ENCODE data around the gene TRIM56.

The TRIM56 gene

DNA sequence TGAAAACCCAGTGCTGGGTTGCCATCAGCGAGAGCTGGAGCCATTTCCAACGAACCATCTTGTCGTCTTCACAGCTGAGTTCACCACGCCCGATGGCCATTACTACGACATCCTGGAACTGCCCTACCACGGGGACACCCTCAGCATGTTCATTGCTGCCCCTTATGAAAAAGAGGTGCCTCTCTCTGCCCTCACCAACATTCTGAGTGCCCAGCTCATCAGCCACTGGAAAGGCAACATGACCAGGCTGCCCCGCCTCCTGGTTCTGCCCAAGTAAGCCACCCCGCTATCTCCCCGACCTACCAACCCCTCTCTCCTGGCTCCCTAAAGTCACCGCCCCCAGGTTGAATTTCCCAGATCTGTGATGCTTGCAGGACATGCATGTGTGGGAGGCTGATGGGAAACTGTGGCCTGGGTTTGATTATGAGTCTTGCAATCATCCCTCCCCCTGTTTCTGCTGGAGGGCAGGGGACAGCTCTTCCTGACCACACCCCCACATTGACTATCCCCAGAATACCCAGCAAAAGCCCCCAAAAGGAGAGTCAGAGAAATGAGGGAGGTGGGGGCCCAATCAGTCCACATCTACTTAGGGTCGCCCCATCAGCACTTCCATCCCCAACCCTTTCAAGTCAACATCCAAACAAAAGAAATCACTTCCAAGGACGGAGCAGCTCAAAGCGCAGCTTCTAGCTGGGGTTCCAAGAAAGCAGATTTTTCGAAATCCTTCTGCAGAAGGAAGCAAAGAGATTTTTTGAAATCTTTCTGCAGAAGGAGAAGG is 48.5 kb downstream of the TRIM56 start:
- DNase-seq (ENCODE audit: low read depth): no peak

DNA sequence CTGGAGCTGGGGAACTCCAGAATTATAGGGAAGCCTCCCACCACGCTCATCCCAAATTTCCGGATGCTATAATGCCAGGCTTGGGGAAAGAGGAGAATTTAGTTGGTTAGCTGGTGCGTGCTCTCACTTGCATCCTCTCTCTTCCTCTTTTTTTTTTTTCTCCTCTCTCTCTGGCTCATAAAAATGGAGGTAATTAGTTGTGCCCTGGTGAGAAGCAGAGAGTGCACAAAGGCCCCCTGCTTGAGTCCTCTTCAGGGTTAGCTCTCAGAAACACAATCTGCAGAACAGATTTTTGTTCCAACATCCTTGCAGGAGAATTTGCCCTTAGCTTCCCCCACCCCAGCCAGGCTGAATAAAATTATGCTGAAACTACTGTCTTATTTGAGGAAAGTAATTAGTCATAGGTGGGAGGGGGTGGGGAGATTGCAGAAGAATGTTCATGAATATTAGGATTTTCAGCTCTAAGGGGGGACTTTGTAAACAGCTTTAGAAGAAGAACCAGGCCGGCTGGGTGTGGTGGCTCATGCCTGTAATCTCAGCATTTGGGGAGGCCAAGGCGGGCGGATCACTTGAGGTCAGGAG is 49.2 kb downstream of the TRIM56 start:
- DNase-seq (ENCODE audit: low read depth): no peak

DNA sequence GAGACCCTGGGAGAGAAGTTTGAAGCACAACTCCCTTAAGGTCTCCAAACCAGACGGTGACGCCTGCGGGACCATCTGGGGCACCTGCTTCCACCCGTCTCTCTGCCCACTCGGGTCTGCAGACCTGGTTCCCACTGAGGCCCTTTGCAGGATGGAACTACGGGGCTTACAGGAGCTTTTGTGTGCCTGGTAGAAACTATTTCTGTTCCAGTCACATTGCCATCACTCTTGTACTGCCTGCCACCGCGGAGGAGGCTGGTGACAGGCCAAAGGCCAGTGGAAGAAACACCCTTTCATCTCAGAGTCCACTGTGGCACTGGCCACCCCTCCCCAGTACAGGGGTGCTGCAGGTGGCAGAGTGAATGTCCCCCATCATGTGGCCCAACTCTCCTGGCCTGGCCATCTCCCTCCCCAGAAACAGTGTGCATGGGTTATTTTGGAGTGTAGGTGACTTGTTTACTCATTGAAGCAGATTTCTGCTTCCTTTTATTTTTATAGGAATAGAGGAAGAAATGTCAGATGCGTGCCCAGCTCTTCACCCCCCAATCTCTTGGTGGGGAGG is 52.5 kb downstream of the TRIM56 start:
- DNase-seq (ENCODE audit: low read depth): no peak

DNA sequence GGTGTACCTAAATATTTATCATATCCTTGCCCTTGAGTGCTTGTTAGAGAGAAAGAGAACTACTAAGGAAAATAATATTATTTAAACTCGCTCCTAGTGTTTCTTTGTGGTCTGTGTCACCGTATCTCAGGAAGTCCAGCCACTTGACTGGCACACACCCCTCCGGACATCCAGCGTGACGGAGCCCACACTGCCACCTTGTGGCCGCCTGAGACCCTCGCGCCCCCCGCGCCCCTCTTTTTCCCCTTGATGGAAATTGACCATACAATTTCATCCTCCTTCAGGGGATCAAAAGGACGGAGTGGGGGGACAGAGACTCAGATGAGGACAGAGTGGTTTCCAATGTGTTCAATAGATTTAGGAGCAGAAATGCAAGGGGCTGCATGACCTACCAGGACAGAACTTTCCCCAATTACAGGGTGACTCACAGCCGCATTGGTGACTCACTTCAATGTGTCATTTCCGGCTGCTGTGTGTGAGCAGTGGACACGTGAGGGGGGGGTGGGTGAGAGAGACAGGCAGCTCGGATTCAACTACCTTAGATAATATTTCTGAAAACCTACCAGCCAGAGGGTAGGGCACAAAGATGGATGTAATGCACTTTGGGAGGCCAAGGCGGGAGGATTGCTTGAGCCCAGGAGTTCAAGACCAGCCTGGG is 53.1 kb downstream of the TRIM56 start:
- DNase-seq (ENCODE audit: low read depth): peak; percentile 83

DNA sequence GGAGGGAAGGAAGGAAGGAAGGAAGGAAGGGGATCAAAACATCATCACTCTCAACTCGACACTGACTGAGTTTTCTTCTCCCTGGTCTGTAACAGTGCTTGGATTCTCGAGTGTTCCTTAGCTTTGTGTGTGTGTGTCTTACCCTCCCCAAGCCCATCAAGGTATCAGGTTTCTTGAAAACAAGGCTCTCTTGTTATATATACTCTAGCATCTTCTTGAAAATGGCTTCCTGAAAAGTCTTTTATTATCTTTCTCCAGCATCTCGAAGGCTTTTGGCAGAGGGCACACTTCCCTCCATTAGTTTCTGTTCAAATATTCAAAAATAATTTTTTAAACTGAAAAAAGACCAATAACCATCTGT is 55.0 kb downstream of the TRIM56 start:
- no peak for DNase-seq (ENCODE audit: low read depth)

DNA sequence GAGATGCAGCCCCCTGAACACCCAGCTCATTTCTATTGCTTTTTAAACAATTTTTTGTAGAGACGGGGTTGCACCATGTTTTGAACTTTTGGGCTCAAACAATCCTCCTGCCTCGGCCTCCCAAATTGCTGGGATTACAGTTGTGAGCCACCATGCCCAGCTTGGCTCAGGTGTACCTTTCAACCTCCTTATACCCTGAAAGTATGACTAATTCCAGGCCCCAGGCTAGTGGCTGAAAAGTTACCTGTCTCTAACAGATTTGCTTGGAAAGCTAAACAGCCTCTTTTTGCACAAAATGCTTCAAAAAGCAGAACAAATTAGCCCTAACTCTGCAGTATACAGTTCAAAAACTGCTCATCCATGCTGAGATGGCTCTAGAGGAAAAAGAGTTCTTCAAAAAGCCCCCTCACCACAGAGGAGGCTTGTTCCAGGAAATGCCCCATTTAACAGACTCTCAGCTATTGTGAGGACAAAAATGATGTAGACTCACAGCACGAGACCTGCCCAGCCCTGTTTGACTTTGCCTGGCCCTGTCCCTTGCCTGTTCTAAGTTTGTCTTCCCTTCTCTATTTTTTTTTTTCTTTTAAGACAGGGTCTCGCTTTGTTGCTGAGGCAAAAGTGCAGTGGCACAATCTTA is 55.6 kb downstream of the TRIM56 start:
- no peak for DNase-seq (ENCODE audit: low read depth)
